Thymus (tissue), 11 donors: ENCODE data around the gene UAP1L1. TPM values are rescaled to one million over a fixed set of nuclear protein-coding genes. Genes with fewer than 3 reads are reported as not detected.

Experiments used
- DNase-seq, 9 donors: peaks; one replicate each; pipeline ENCODE4 v3.0.0-alpha.2; 2013; ENCODE audit warnings: low spot score in 9 of 9, low read depth in 6 of 9, missing footprints in 1 of 9
- H3K27ac ChIP-seq, 2 donors: one replicate each; pipeline ENCODE4 v1.5.1; 2013; ENCODE audit warnings: control low read depth in 1 of 2, low read depth in 1 of 2, low read length in 1 of 2, mild to moderate bottlenecking in 1 of 2, moderate library complexity in 1 of 2
- H3K27me3 ChIP-seq, 2 donors: one replicate each; pipeline ENCODE4 v1.5.1; 2013; ENCODE audit warnings: low read length in 1 of 2; ENCODE audit not compliant: control insufficient read depth in 2 of 2, insufficient read depth in 1 of 2
- H3K36me3 ChIP-seq, 2 donors: one replicate each; pipeline ENCODE4 v1.5.1; 2013; ENCODE audit warnings: low read length in 1 of 2, mild to moderate bottlenecking in 1 of 2, moderate library complexity in 1 of 2; ENCODE audit not compliant: control insufficient read depth in 2 of 2, insufficient read depth in 2 of 2
- H3K4me1 ChIP-seq, 2 donors: one replicate each; pipeline ENCODE4 v1.5.1; 2013; ENCODE audit warnings: low read length in 2 of 2; ENCODE audit not compliant: control insufficient read depth in 2 of 2, insufficient read depth in 2 of 2
- H3K4me3 ChIP-seq, 2 donors: one replicate each; pipeline ENCODE4 v1.5.1; 2013; ENCODE audit warnings: low read length in 2 of 2, control low read depth in 1 of 2, mild to moderate bottlenecking in 1 of 2
- H3K9me3 ChIP-seq, 2 donors: one replicate each; pipeline ENCODE4 v1.5.1; 2013; ENCODE audit warnings: low read length in 1 of 2, mild to moderate bottlenecking in 1 of 2; ENCODE audit not compliant: control insufficient read depth in 2 of 2, insufficient read depth in 1 of 2
- WGBS: extraction: QIAGEN DNeasy Blood & Tissue Kit; methylation state at CpG from one replicate; pipeline ENCODE4 v1.1.7; 2013; 5-methylcytosine and 5-hydroxymethylcytosine counted together
- polyA plus RNA-seq: library from polyadenylated mRNA; stranded (reverse); fragments of 200-250 nt; gene quantifications from one replicate; pipeline ENCODE4 v1.2.3, GENCODE V29; 2013
- total RNA-seq: library from RNA; stranded (reverse); fragments of 120-200 nt; gene quantifications from one replicate; pipeline ENCODE4 v1.2.4, GENCODE V29; 2013
- donor health status: healthy.

Gene UAP1L1
- total and polyA plus RNA-seq, 2 donors = 1.9 to 9.4 TPM

- Histone ChIP-seq H3K9me3 (no peaks in the 10 kb centered on the region), H3K4me3 (no peak overlapping the region), H3K27ac (no peak overlapping the region), H3K36me3 (no peaks in the 10 kb centered on the region), H3K27me3 (peaks cover 13 to 77% of the 10 kb centered on the region in 2 donors), H3K4me1 (peaks cover 9 to 13% of the 10 kb centered on the region in 2 donors)
- WGBS = 90% methylated on average over 51 of the region's 51 CpGs
- DNase-seq = no peak
Measured at GRCh38 chr9:137078701-137079400, 1.5 kb downstream of the UAP1L1 start.

GRCh38 chr9:137079401-137079787 lies 2.1 kb downstream of the UAP1L1 start:
- no peak overlapping the region for H3K4me3 ChIP-seq
- peaks cover 9 to 13% of the 10 kb centered on the region in 2 donors for H3K4me1 ChIP-seq
- H3K27me3 ChIP-seq = peaks cover 13 to 76% of the 10 kb centered on the region in 2 donors
- H3K9me3 ChIP-seq = no peaks in the 10 kb centered on the region
- H3K36me3 ChIP-seq = no peaks in the 10 kb centered on the region
- WGBS = 97% methylated on average over 13 of the region's 13 CpGs
- DNase-seq = no peak
- H3K27ac ChIP-seq = no peak overlapping the region

- 92% methylated on average over 24 of the region's 24 CpGs for WGBS
- H3K36me3 ChIP-seq = no peaks in the 10 kb centered on the region
- H3K4me3 ChIP-seq = no peak overlapping the region
- H3K27me3 ChIP-seq = peaks cover 14 to 74% of the 10 kb centered on the region in 2 donors
- H3K9me3 ChIP-seq = no peaks in the 10 kb centered on the region
- peaks cover 9 to 18% of the 10 kb centered on the region in 2 donors for H3K4me1 ChIP-seq
- no peak overlapping the region for H3K27ac ChIP-seq
- DNase-seq = no peak
Measured at GRCh38 chr9:137080260-137081122, 3.2 kb downstream of the UAP1L1 start.

- no peak for DNase-seq
- H3K4me3 ChIP-seq = no peak overlapping the region
- no peak overlapping the region for H3K27ac ChIP-seq
- no peaks in the 10 kb centered on the region for H3K36me3 ChIP-seq
- no peaks in the 10 kb centered on the region for H3K9me3 ChIP-seq
- H3K4me1 ChIP-seq = peaks cover 19 to 21% of the 10 kb centered on the region in 2 donors
- H3K27me3 ChIP-seq = peaks cover 12 to 67% of the 10 kb centered on the region in 2 donors
- WGBS = 96% methylated on average over 16 of the region's 16 CpGs
Measured at GRCh38 chr9:137082222-137082924, 5.1 kb downstream of the UAP1L1 start.

- WGBS = 92% methylated on average over 8 of the region's 8 CpGs
- DNase-seq = no peak
- Histone ChIP-seq H3K9me3 (no peaks in the 10 kb centered on the region), H3K4me3 (no peak overlapping the region), H3K27me3 (peaks cover 10 to 62% of the 10 kb centered on the region in 2 donors), H3K36me3 (no peaks in the 10 kb centered on the region), H3K4me1 (peaks cover 18 to 23% of the 10 kb centered on the region in 2 donors), H3K27ac (no peak overlapping the region)
Measured at GRCh38 chr9:137082925-137083290, 5.6 kb downstream of the UAP1L1 start.

GRCh38 chr9:137083394-137084004 lies 6.2 kb downstream of the UAP1L1 start:
- Histone ChIP-seq H3K9me3 (no peaks in the 10 kb centered on the region), H3K36me3 (no peaks in the 10 kb centered on the region), H3K4me1 (peaks cover 15 to 20% of the 10 kb centered on the region in 2 donors), H3K27me3 (peaks cover 5 to 56% of the 10 kb centered on the region in 2 donors), H3K4me3 (no peak overlapping the region), H3K27ac (no peak overlapping the region)
- 91% methylated on average over 12 of the region's 12 CpGs for WGBS
- no peak for DNase-seq

GRCh38 chr9:137084526-137084925 lies 7.2 kb downstream of the UAP1L1 start:
- Histone ChIP-seq H3K27me3 (peaks cover 5 to 46% of the 10 kb centered on the region in 2 donors), H3K4me3 (no peak overlapping the region), H3K36me3 (no peaks in the 10 kb centered on the region), H3K27ac (no peak overlapping the region), H3K4me1 (peaks cover 15 to 20% of the 10 kb centered on the region in 2 donors), H3K9me3 (no peaks in the 10 kb centered on the region)
- WGBS = 88% methylated on average over 9 of the region's 9 CpGs
- no peak for DNase-seq

GRCh38 chr9:137085920-137086530 lies 8.7 kb downstream of the UAP1L1 start:
- Histone ChIP-seq H3K27ac (peak overlapping the region in 1 of 2 donors; percentile 80), H3K9me3 (no peaks in the 10 kb centered on the region), H3K4me3 (peak overlapping the region; percentile 48 to 70), H3K27me3 (peaks cover 5 to 31% of the 10 kb centered on the region in 2 donors), H3K4me1 (peaks cover 15 to 20% of the 10 kb centered on the region in 2 donors), H3K36me3 (peaks cover under 1 to 2% of the 10 kb centered on the region in 2 donors)
- 2% methylated on average over 58 of the region's 58 CpGs for WGBS
- no peak for DNase-seq
